Activated CD4-positive, alpha-beta T cell treated with anti-CD3 and anti-CD28 coated beads, Interleukin-2, amount 10 ng/mL, durations not matched to agents 7 days and 5 days (primary cell): ENCODE results near the gene ARID1B. TPM values are rescaled to one million over a fixed set of nuclear protein-coding genes. Genes with fewer than 3 reads are reported as not detected.

Experiments
- CTCF ChIA-PET: fragments of 350-600 bp; sonication (Branson Sonifier 250); formaldehyde crosslinking; loops from one replicate; lab custom pipeline; 2021; ENCODE audit warnings: antibody characterized with exemption; lab: Charles Lee
- POLR2A ChIA-PET: fragments of 350-600 bp; sonication (Branson Sonifier 250); formaldehyde crosslinking; loops from one replicate; lab custom pipeline; 2021; ENCODE audit warnings: antibody characterized with exemption; lab: Charles Lee
- DNase-seq: peaks from one replicate; pipeline ENCODE4 v3.0.0-alpha.2; 2020
- H3K27ac Mint-ChIP-seq: one replicate; pipeline ENCODE4 v1.8.0; 2021; ENCODE audit warnings: mild to moderate bottlenecking, moderate library complexity, mixed read lengths
- H3K27me3 Mint-ChIP-seq: one replicate; pipeline ENCODE4 v1.8.0; 2021; ENCODE audit warnings: mixed read lengths
- H3K36me3 Mint-ChIP-seq: one replicate; pipeline ENCODE4 v1.8.0; 2021; ENCODE audit warnings: low read depth, mixed read lengths
- H3K4me1 Mint-ChIP-seq: one replicate; pipeline ENCODE4 v1.8.0; 2021; ENCODE audit warnings: mixed read lengths
- H3K4me3 Mint-ChIP-seq: one replicate; pipeline ENCODE4 v1.8.0; 2021; ENCODE audit warnings: mild to moderate bottlenecking, moderate library complexity, mixed read lengths
- H3K9me3 Mint-ChIP-seq: one replicate; pipeline ENCODE4 v1.8.0; 2021; ENCODE audit warnings: mixed read lengths
- total RNA-seq, 2 experiments: library from RNA; stranded (reverse); gene quantifications; one replicate each; pipeline ENCODE4 v1.2.3, GENCODE V29; 2021

ARID1B gene
- total RNA-seq, 2 experiments from 2014 or later: 76.8 to 89.6 TPM

DNA sequence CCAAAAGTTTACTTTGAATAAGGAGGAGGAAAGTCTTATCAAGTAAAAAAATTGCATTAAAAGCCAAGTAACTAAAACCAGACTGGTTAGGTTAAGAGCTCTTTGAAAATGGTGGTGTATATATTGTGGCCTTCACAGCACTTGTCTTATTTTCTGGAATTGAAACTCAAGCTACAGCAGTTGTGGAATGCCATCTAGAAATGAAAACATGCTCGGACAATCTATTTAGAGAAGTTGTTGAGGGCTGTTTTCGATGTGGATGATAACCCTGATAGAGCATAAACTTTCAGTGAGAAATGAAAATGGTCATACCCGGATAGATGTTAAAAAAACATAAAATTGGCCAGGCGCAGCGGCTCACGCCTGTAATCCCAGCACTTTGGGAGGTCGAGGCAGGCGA, 47.0 kb downstream of the ARID1B start:
- Mint-ChIP-seq H3K36me3 (peaks cover 6% of the 10 kb centered on the region), H3K4me1 (peaks cover 43% of the 10 kb centered on the region), H3K9me3 (no peaks in the 10 kb centered on the region), H3K27me3 (no peaks in the 10 kb centered on the region), H3K27ac (no peak overlapping the region), H3K4me3 (no peak overlapping the region)
- CTCF ChIA-PET: interaction anchor here (0.6 to 1.3 kb wide), 3 partner anchors 16 to 22 kb away, joined by 3 to 5 read pairs (median 5); no protein-coding TSS in a partner anchor
- POLR2A ChIA-PET: no interaction called here
- no peak for DNase-seq

DNA sequence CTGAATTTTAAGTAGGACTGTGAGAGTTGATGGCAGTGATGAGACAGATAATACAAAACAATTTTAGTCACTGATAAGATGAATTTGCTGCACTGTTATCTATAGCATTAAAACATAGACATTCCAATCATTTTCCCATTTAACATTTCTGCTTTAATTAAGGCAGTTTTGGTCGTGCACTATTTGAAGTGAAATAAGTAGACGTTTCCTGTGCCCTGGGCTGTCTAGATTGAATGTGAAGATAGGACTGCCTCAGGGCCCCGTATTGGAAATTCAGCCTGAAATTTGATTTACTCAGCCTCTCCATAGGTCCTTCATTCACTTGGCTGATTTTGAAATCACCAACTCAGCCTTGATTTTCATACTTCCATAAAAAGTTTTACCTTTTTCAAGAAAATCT, 48.3 kb downstream of the ARID1B start:
- peaks cover 43% of the 10 kb centered on the region for H3K4me1 Mint-ChIP-seq

GRCh38 chr6:156826290-156826955, 49.2 kb downstream of the ARID1B start:
- CTCF ChIA-PET: interaction anchor here (1.0 kb wide), 1 partner anchor 13 kb away, joined by 3 read pairs; no protein-coding TSS in a partner anchor
- POLR2A ChIA-PET: no interaction called here
- no peak overlapping the region for H3K27ac Mint-ChIP-seq
- no peak for DNase-seq
- no peaks in the 10 kb centered on the region for H3K27me3 Mint-ChIP-seq
- H3K4me3 Mint-ChIP-seq: no peak overlapping the region
- H3K36me3 Mint-ChIP-seq: peaks cover 22% of the 10 kb centered on the region
- H3K4me1 Mint-ChIP-seq: peaks cover 43% of the 10 kb centered on the region
- H3K9me3 Mint-ChIP-seq: no peaks in the 10 kb centered on the region

More for the DNA sequence above, 48.3 kb downstream of the ARID1B start:
- POLR2A ChIA-PET: no interaction called here
- DNase-seq: no peak
- Mint-ChIP-seq H3K9me3 (no peaks in the 10 kb centered on the region), H3K4me3 (no peak overlapping the region), H3K36me3 (peaks cover 16% of the 10 kb centered on the region), H3K27ac (no peak overlapping the region), H3K27me3 (no peaks in the 10 kb centered on the region)
- CTCF ChIA-PET: interaction anchor here (1.0 kb wide), 1 partner anchor 14 kb away, joined by 3 read pairs; no protein-coding TSS in a partner anchor

DNA sequence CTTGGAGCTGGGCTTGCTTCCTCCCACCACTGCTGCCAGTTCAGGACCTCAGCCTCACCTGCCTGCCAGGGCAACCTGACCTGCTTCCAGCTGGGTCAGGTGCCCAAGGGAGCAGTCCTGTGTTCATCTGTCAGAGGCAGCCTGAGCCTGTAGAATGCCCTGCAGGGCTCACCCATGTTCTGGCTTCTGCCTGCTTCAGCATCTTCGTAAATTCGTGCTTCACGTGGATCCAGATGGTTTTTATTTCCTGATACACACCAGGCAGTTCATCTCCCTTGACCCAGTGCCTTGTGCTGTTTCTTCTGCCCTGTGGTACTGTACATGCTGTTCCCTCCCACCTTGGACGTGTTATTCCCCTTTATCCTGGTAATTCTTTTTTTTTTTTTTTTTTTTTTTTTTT, 50.2 kb downstream of the ARID1B start:
- no peak overlapping the region for H3K4me3 Mint-ChIP-seq
- no peak for DNase-seq
- no peaks in the 10 kb centered on the region for H3K27me3 Mint-ChIP-seq
- H3K27ac Mint-ChIP-seq: no peak overlapping the region
- no peaks in the 10 kb centered on the region for H3K9me3 Mint-ChIP-seq
- H3K36me3 Mint-ChIP-seq: peaks cover 27% of the 10 kb centered on the region
- ChIA-PET POLR2A (interaction anchor here (0.6 kb wide), 1 partner anchor 8 kb away, joined by 5 read pairs; no protein-coding TSS in a partner anchor), CTCF (interaction anchor here (1.0 kb wide), 1 partner anchor 9 kb away, joined by 3 read pairs; no protein-coding TSS in a partner anchor)
- H3K4me1 Mint-ChIP-seq: peaks cover 38% of the 10 kb centered on the region

DNA sequence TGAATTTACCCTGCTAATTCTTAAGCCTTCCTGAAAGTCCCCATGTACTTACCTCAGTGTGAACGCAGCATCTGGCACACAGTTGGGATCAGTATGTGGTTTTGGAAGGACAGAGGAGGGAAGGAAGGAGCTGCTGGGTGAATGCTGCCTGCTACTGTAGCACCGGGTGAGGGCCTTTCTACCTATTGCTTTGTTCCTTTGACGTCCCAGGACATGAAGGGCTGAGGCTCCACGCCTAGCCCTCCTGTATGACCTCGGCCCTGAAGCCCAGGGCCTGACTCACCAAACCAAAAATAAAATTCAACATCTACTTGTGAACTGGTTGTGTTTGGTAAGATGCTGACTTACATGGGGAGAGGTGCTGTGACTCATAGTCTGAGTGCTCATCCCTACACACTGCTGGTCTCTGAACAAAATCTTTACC, 51.1 kb downstream of the ARID1B start:
- Mint-ChIP-seq H3K4me1 (peaks cover 37% of the 10 kb centered on the region), H3K9me3 (no peaks in the 10 kb centered on the region), H3K4me3 (no peak overlapping the region), H3K27ac (no peak overlapping the region), H3K36me3 (peaks cover 24% of the 10 kb centered on the region), H3K27me3 (no peaks in the 10 kb centered on the region)
- DNase-seq: no peak
- ChIA-PET CTCF (interaction anchor here (1.0 to 1.1 kb wide), 2 partner anchors 8 to 15 kb away, joined by 3 to 4 read pairs; no protein-coding TSS in a partner anchor), POLR2A (no interaction called here)

DNA sequence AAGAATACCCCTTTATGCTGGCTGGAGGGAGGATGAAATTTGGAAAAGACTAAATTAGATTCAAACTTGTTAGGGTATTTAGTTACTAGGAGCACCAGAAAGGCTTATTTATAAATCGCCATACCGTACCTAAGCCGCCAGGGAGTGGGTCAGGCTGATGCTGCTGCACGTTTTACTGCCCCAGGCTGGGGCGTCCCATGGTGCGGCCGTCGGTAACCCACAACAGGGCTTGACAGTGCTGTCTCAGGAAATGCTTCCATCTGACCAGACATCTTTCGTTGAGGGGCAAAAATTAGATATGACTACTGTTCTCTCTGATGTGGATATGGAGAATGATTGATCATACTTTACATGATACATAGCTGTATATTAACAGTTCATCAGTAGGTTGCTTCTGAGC, 52.9 kb downstream of the ARID1B start:
- H3K9me3 Mint-ChIP-seq: no peaks in the 10 kb centered on the region
- H3K4me3 Mint-ChIP-seq: no peak overlapping the region
- no peak overlapping the region for H3K27ac Mint-ChIP-seq
- H3K27me3 Mint-ChIP-seq: no peaks in the 10 kb centered on the region
- H3K36me3 Mint-ChIP-seq: peaks cover 24% of the 10 kb centered on the region
- peaks cover 28% of the 10 kb centered on the region for H3K4me1 Mint-ChIP-seq
- DNase-seq: no peak
- ChIA-PET POLR2A (no interaction called here), CTCF (interaction anchor here (3.1 kb wide), 1 partner anchor 10 kb away, joined by 9 read pairs; no protein-coding TSS in a partner anchor)

- peaks cover 12% of the 10 kb centered on the region for H3K4me1 Mint-ChIP-seq
- no peak for DNase-seq
- no peaks in the 10 kb centered on the region for H3K27me3 Mint-ChIP-seq
- no peak overlapping the region for H3K27ac Mint-ChIP-seq
- no peak overlapping the region for H3K4me3 Mint-ChIP-seq
- no peaks in the 10 kb centered on the region for H3K9me3 Mint-ChIP-seq
- POLR2A ChIA-PET: no interaction called here
- peaks cover 24% of the 10 kb centered on the region for H3K36me3 Mint-ChIP-seq
- CTCF ChIA-PET: interaction anchor here (3.1 kb wide), 1 partner anchor 12 kb away, joined by 9 read pairs; no protein-coding TSS in a partner anchor
Measured at GRCh38 chr6:156832231-156832647, 55.1 kb downstream of the ARID1B start.

DNA sequence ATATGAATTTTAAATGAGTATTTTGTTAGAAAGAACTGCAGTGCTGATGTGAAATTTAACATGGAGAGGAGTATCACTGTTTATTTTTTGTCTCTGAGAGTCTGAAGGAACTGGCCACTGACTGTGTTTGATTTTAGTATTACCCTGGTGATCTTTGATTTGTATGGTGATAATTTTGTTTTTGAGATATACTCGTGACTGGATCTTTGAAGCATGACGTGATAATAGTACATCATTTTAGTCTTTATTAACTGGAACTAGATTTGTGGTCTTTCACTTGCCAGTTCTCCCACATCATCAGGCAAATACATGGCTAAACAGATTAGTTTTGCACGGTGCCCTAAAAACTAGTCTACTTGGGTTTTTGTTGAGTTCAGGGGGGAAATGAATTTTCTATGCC, 55.5 kb downstream of the ARID1B start:
- Mint-ChIP-seq H3K4me1 (peaks cover 9% of the 10 kb centered on the region), H3K4me3 (no peak overlapping the region), H3K9me3 (no peaks in the 10 kb centered on the region), H3K27ac (no peak overlapping the region), H3K27me3 (no peaks in the 10 kb centered on the region), H3K36me3 (peaks cover 24% of the 10 kb centered on the region)
- CTCF ChIA-PET: interaction anchor here (0.6 to 3.1 kb wide), 2 partner anchors 13 to 210 kb away, joined by 3 to 9 read pairs; no protein-coding TSS in a partner anchor
- no peak for DNase-seq
- POLR2A ChIA-PET: no interaction called here

- Mint-ChIP-seq H3K4me3 (no peak overlapping the region), H3K36me3 (peaks cover 24% of the 10 kb centered on the region), H3K27me3 (no peaks in the 10 kb centered on the region), H3K4me1 (peaks cover 2% of the 10 kb centered on the region), H3K9me3 (no peaks in the 10 kb centered on the region), H3K27ac (no peak overlapping the region)
- POLR2A ChIA-PET: no interaction called here
- no peak for DNase-seq
- CTCF ChIA-PET: no interaction called here
Measured at GRCh38 chr6:156833755-156834154, 56.6 kb downstream of the ARID1B start.

GRCh38 chr6:156839129-156839528, 62.0 kb downstream of the ARID1B start:
- no peak overlapping the region for H3K27ac Mint-ChIP-seq
- no peak overlapping the region for H3K4me3 Mint-ChIP-seq
- ChIA-PET POLR2A (no interaction called here), CTCF (interaction anchor here (1.2 kb wide), 1 partner anchor 13 kb away, joined by 3 read pairs; no protein-coding TSS in a partner anchor)
- no peaks in the 10 kb centered on the region for H3K9me3 Mint-ChIP-seq
- H3K4me1 Mint-ChIP-seq: peaks cover 16% of the 10 kb centered on the region
- DNase-seq: no peak
- H3K27me3 Mint-ChIP-seq: no peaks in the 10 kb centered on the region
- H3K36me3 Mint-ChIP-seq: peaks cover 5% of the 10 kb centered on the region

DNA sequence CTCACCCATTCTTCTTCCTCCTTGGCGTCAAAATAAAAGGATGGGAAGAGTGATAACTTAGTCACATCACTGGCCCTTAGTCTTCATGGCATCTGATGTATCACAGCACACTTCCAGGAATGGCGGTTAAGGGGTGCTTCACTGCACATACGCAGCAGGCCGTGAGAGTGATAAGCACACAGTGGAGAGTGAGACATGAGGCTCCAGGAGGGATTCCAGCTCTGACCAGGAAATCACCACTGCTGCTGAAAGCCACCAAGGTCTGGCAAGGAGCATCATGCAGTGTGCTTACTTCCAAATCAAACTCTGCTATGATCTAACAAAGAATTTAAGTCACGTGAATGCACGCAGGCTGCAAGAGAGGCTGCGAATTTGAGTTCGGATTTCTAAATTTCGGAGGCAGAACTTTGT, 62.4 kb downstream of the ARID1B start:
- Mint-ChIP-seq H3K27me3 (no peaks in the 10 kb centered on the region), H3K9me3 (no peaks in the 10 kb centered on the region), H3K27ac (no peak overlapping the region), H3K4me3 (no peak overlapping the region), H3K36me3 (peaks cover 9% of the 10 kb centered on the region), H3K4me1 (peaks cover 19% of the 10 kb centered on the region)
- CTCF ChIA-PET: interaction anchor here (1.2 kb wide), 1 partner anchor 14 kb away, joined by 3 read pairs; no protein-coding TSS in a partner anchor
- POLR2A ChIA-PET: no interaction called here
- DNase-seq: no peak

DNA sequence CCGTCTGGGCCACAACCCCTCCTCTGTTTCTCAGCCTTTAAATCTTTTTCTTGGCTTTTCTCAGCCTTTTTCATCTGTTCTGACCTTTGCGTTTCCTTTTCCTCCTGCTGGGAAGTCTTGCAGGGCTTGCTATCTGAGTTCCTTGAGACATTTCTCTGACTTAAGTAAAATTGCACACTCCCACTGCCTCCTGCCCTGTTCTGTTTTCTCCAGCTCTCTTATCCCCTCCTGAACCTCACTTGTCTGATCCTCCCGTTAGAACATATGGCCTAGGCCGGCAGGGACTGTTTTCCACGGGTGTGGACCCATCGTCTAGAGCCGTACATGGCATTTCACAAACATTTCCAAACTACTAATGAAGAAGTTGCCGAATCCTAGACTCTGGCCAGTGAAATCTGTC, 63.0 kb downstream of the ARID1B start:
- H3K4me1 Mint-ChIP-seq: peaks cover 23% of the 10 kb centered on the region
- peaks cover 13% of the 10 kb centered on the region for H3K36me3 Mint-ChIP-seq
- H3K9me3 Mint-ChIP-seq: no peaks in the 10 kb centered on the region
- H3K27me3 Mint-ChIP-seq: no peaks in the 10 kb centered on the region
- ChIA-PET CTCF (interaction anchor here (0.6 to 1.2 kb wide), 2 partner anchors 14 to 16 kb away, joined by 3 read pairs; no protein-coding TSS in a partner anchor), POLR2A (no interaction called here)
- no peak for DNase-seq
- no peak overlapping the region for H3K4me3 Mint-ChIP-seq
- no peak overlapping the region for H3K27ac Mint-ChIP-seq

DNA sequence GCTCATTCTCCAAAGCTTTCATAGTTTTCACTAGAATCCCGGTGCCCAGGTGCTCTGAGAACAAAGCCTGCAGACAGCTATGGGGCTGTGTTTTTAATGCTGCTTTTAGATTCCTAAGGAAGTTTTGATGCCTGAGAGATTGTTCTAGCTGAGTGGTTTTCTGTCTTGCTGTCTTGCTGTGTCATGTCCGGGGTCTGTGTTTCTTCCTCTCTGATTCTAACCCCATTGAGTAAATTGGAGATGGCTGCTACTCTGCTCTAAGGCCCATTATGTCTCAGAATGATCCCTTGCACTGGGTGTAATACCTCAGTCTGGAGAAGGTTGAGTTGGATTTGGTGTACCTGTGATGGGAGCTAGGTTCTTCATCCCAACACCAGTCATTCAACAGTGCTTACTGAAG, 63.4 kb downstream of the ARID1B start:
- Mint-ChIP-seq H3K9me3 (no peaks in the 10 kb centered on the region), H3K4me1 (peaks cover 28% of the 10 kb centered on the region), H3K36me3 (peaks cover 14% of the 10 kb centered on the region), H3K4me3 (no peak overlapping the region), H3K27me3 (no peaks in the 10 kb centered on the region), H3K27ac (no peak overlapping the region)
- ChIA-PET POLR2A (no interaction called here), CTCF (interaction anchor here (0.6 kb wide), 1 partner anchor 16 kb away, joined by 3 read pairs; no protein-coding TSS in a partner anchor)
- DNase-seq: no peak
